Posterior vena cava (tissue), 2 donors: ENCODE measurements around the gene PIP4K2C. TPM values are rescaled to one million over a fixed set of nuclear protein-coding genes. Genes with fewer than 3 reads are reported as not detected.

Experiments
- DNase-seq: peaks from one replicate; pipeline ENCODE4 v3.0.0-alpha.2; 2020; ENCODE audit warnings: low spot score
- intact Hi-C, 2 donors: fragments of 100-400 bp; cut with DNase I; formaldehyde crosslinking; loops; one replicate each; pipeline versions ENCODE4 v1.14.1 to v1.14.2; 2022 to 2023
- long read RNA-seq, 2 donors: library from polyadenylated mRNA; unstranded; transcript quantifications; one replicate each; pipeline ENCODE4 v2.0.0, GENCODE V29; 2020 to 2021
- total RNA-seq, 2 donors: library from RNA; stranded (reverse); fragmentation: NEBNext Ultra II Directional; extraction: Animal tissue kit (Norgen Biotek cat#: 25700); gene quantifications; one replicate each; pipeline ENCODE4 v1.2.1, GENCODE V29; 2021
- donor health status: DM: yes; HTN: yes; CAD: no.
- donor health status: DM: yes; HTN: yes; CAD: no.

The PIP4K2C gene
- 10 to 100 TPM; 26.0 to 27.4 TPM for total RNA-seq
- long read RNA-seq, donor 1, transcript PIP4K2C-201 (10 exons, 2,924 nt) = major isoform, 10 of 13 reads
- long read RNA-seq, donor 1, partial matches to known transcripts = 3 of 13 reads
- long read RNA-seq, donor 1, other reads (novel, unspliced or antisense) = 0 of 13 reads
- long read RNA-seq, donor 2, transcript PIP4K2C-201 (10 exons, 2,924 nt) = major isoform, 14 of 21 reads
- long read RNA-seq, donor 2, partial matches to known transcripts = 1 of 21 reads
- long read RNA-seq, donor 2, other reads (novel, unspliced or antisense) = 6 of 21 reads

GRCh38 chr12:57590864-57591781 is at the start of gene PIP4K2C:
TSS of gene PIP4K2C (plus strand) at chr12:57591192. CDS start at chr12:57591290, 98 bp downstream.
- intact Hi-C loops = no loop called here
- DNase-seq = peak; percentile 88

GRCh38 chr12:57541717-57542116 is 49.3 kb upstream of the PIP4K2C start:
- DNase-seq = no peak
- intact Hi-C loops = no loop called here

- intact Hi-C loops = no loop called here
- DNase-seq = peak; percentile 40
Observed at GRCh38 chr12:57543581-57543980, 47.4 kb upstream of the PIP4K2C start.

GRCh38 chr12:57545809-57546437 is 45.1 kb upstream of the PIP4K2C start:
- intact Hi-C loops = no loop called here
- peak; percentile 64 for DNase-seq

GRCh38 chr12:57546438-57547287 is 44.3 kb upstream of the PIP4K2C start, which contains the start of gene DCTN2:
TSS of gene DCTN2 (minus strand) at chr12:57547192. CDS start at chr12:57547063, 129 bp downstream.
- intact Hi-C loops = no loop called here
- peak; percentile 98 for DNase-seq

- intact Hi-C loops = no loop called here
- no peak for DNase-seq
Observed at GRCh38 chr12:57547288-57548012, 43.5 kb upstream of the PIP4K2C start.

GRCh38 chr12:57548013-57548315 is 43.0 kb upstream of the PIP4K2C start:
- intact Hi-C loops = no loop called here
- DNase-seq = no peak

- intact Hi-C loops = no loop called here
- DNase-seq = peak; percentile 40
Observed at GRCh38 chr12:57548488-57548887, 42.5 kb upstream of the PIP4K2C start.

GRCh38 chr12:57549203-57549908 is 41.6 kb upstream of the PIP4K2C start:
- peak; percentile 75 for DNase-seq
- intact Hi-C loops = no loop called here

- intact Hi-C loops = no loop called here
- peak; percentile 79 for DNase-seq
Observed at GRCh38 chr12:57549909-57550640, 40.9 kb upstream of the PIP4K2C start, which contains the start of gene KIF5A. TSS of gene KIF5A (plus strand) at chr12:57550044. CDS start at chr12:57550272, 228 bp downstream.

GRCh38 chr12:57550641-57551549 is 40.1 kb upstream of the PIP4K2C start:
- DNase-seq = no peak
- intact Hi-C loops = no loop called here

GRCh38 chr12:57551637-57552305 is 39.2 kb upstream of the PIP4K2C start:
- intact Hi-C loops = no loop called here
- peak; percentile 24 for DNase-seq

- intact Hi-C loops = no loop called here
- DNase-seq = no peak
Observed at GRCh38 chr12:57552306-57552651, 38.7 kb upstream of the PIP4K2C start.

GRCh38 chr12:57552835-57553313 is 38.1 kb upstream of the PIP4K2C start:
- intact Hi-C loops = no loop called here
- DNase-seq = peak; percentile 25

GRCh38 chr12:57553343-57554202 is 37.4 kb upstream of the PIP4K2C start:
- intact Hi-C loops = no loop called here
- DNase-seq = no peak
